Frontal cortex (tissue), 4 donors: Measurements from ENCODE around the gene HUNK. TPM values are rescaled to one million over a fixed set of nuclear protein-coding genes. Genes with fewer than 3 reads are reported as not detected.
"Not testable (repeated sequence)": the region's sequence is repeated elsewhere in the genome, so short reads cannot be mapped to it uniquely, and the experiment has no call there.

Source experiments
- DNase-seq, 2 donors: peaks; one replicate each; pipeline ENCODE4 v3.0.0; 2012; ENCODE audit warnings: low spot score in 2 of 2
- FAIRE-seq: peaks from 2 replicates; lab custom pipeline; 2012; peaks lifted over from hg19 to GRCh38; lab: Jason Lieb, UNC
- total RNA-seq: library from RNA; depleted of rRNA; stranded (reverse); fragments of >200 nt; gene quantifications from one replicate; pipeline ENCODE4 v1.2.3, GENCODE V29; 2014
- donor health status: control.
- donor health status: control.
- donor health status: control.

The HUNK gene
- total RNA-seq, result 7.7 TPM

- DNase-seq (peak; percentile 44 to 61), FAIRE-seq (no peak)
Measured at GRCh38 chr21:31872452-31873274, at the start of gene HUNK. HUNK (plus strand) TSS chr21:31873020; CDS start chr21:31873675, 655 bp downstream.

- FAIRE-seq (no peak), DNase-seq (no peak)
Measured at GRCh38 chr21:31829736-31830472, 42.9 kb upstream of the HUNK start.

GRCh38 chr21:31830701-31831100, 42.1 kb upstream of the HUNK start:
- DNase-seq (no peak), FAIRE-seq (no peak)

GRCh38 chr21:31837041-31837440, 35.8 kb upstream of the HUNK start:
- FAIRE-seq, result no peak
- DNase-seq, result no peak

GRCh38 chr21:31837618-31838390, 35.0 kb upstream of the HUNK start:
- DNase-seq, result no peak
- FAIRE-seq, result no peak

- no peak for FAIRE-seq
Measured at GRCh38 chr21:31838586-31839355, 34.0 kb upstream of the HUNK start.

GRCh38 chr21:31844206-31844605, 28.6 kb upstream of the HUNK start:
- no peak for FAIRE-seq

More at GRCh38 chr21:31838586-31839355, 34.0 kb upstream of the HUNK start:
- no peak for DNase-seq

GRCh38 chr21:31845151-31845729, 27.6 kb upstream of the HUNK start:
- no peak for FAIRE-seq
- DNase-seq, result no peak

More at GRCh38 chr21:31844206-31844605, 28.6 kb upstream of the HUNK start:
- DNase-seq, result no peak

GRCh38 chr21:31846690-31847089, 26.1 kb upstream of the HUNK start:
- FAIRE-seq, result no peak

GRCh38 chr21:31847761-31848160, 25.1 kb upstream of the HUNK start:
- no peak for DNase-seq
- no peak for FAIRE-seq

More at GRCh38 chr21:31846690-31847089, 26.1 kb upstream of the HUNK start:
- DNase-seq, result no peak

- DNase-seq (no peak), FAIRE-seq (no peak)
Measured at GRCh38 chr21:31848326-31848985, 24.4 kb upstream of the HUNK start.

GRCh38 chr21:31850886-31851285, 21.9 kb upstream of the HUNK start:
- FAIRE-seq, result no peak
- DNase-seq, result no peak

- FAIRE-seq (no peak), DNase-seq (no peak)
Measured at GRCh38 chr21:31855180-31855579, 17.6 kb upstream of the HUNK start.

GRCh38 chr21:31857096-31857495, 15.7 kb upstream of the HUNK start:
- DNase-seq (no peak), FAIRE-seq (no peak)

GRCh38 chr21:31857631-31858030, 15.2 kb upstream of the HUNK start:
- DNase-seq, FAIRE-seq: not testable (repeated sequence)

GRCh38 chr21:31860851-31861250, 12.0 kb upstream of the HUNK start:
- DNase-seq, result no peak
- no peak for FAIRE-seq

- no peak for DNase-seq
- FAIRE-seq, result no peak
Measured at GRCh38 chr21:31862078-31862477, 10.7 kb upstream of the HUNK start.

- FAIRE-seq, result no peak
Measured at GRCh38 chr21:31865429-31865970, 7.3 kb upstream of the HUNK start.

More at GRCh38 chr21:31865429-31865970, 7.3 kb upstream of the HUNK start:
- DNase-seq, result no peak
